Ovary (tissue), 3 donors: Measurements from ENCODE around the gene ENPP7.

Source experiments
- CTCF ChIP-seq, 3 donors: fragments of 450-650 bp in 2 of 3; fragments of 200-600 bp in 1 of 3; IDR thresholded peaks; one replicate each; pipeline versions ENCODE4 v1.5.1 to v1.8.0; 2016 to 2022; ENCODE audit warnings: antibody characterized with exemption in 3 of 3, mild to moderate bottlenecking in 1 of 3
- EP300 ChIP-seq: sonication (generic); formaldehyde crosslinking; IDR thresholded peaks from one replicate; pipeline ENCODE4 v1.6.1; 2017; ENCODE audit warnings: antibody characterized with exemption
- POLR2A ChIP-seq: fragments of 450-650 bp; IDR thresholded peaks from one replicate; pipeline ENCODE4 v1.6.1; 2017; ENCODE audit warnings: antibody characterized with exemption, mild to moderate bottlenecking, moderate library complexity
- donor health status: DM: no; HTN: no; CAD: no.

- no peak for TF ChIP-seq CTCF (IDR thresholded peaks at IDR 0.05)
- no peak for TF ChIP-seq EP300
- TF ChIP-seq POLR2A = no peak
Observed at GRCh38 chr17:79690466-79690865, 40.3 kb upstream of the ENPP7 start.
